ENCODE data around the gene MIOX.

DNA sequence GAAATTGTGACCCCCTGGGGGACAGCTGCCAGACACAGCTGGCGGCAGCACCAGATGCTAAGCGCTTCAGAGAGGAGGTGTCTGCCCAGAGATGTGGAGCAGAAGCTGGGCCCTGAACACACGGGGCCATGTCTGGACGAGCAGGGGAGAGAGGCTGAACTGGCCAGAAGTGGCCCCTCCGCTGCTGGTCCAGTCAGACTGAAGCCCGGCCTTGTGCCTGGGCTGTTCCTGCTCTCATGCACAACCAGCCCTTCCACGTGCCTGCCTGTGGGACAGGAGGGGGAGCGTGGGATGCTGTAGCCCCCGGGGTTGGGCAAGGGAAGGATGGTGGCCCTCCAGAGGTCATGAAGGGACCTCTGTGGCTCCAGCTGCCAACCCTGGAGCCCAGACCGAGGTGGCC, 3.6 kb upstream of the MIOX start:
- TF ChIP-seq, protein P1, sequence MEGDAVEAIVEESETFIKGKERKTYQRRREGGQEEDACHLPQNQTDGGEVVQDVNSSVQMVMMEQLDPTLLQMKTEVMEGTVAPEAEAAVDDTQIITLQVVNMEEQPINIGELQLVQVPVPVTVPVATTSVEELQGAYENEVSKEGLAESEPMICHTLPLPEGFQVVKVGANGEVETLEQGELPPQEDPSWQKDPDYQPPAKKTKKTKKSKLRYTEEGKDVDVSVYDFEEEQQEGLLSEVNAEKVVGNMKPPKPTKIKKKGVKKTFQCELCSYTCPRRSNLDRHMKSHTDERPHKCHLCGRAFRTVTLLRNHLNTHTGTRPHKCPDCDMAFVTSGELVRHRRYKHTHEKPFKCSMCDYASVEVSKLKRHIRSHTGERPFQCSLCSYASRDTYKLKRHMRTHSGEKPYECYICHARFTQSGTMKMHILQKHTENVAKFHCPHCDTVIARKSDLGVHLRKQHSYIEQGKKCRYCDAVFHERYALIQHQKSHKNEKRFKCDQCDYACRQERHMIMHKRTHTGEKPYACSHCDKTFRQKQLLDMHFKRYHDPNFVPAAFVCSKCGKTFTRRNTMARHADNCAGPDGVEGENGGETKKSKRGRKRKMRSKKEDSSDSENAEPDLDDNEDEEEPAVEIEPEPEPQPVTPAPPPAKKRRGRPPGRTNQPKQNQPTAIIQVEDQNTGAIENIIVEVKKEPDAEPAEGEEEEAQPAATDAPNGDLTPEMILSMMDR (IDR thresholded peaks at IDR 0.05), result no peak
- TF ChIP-seq POLR2A (IDR thresholded peaks at IDR 0.05) (no peak), EP300 (IDR thresholded peaks at IDR 0.05) (no peak), POLR2AphosphoS5 (IDR thresholded peaks at IDR 0.05) (no peak)
